ENCODE measurements around the gene KANK2.
A peak's percentile ranks its signal among the peaks of the same experiment; 100 is the strongest.

- TF ChIP-seq TAF1 (IDR thresholded peaks at IDR 0.05; ENCODE audit: borderline replicate concordance, insufficient read depth, low read length) (peak; percentile 97), POLR2AphosphoS5 (IDR thresholded peaks at IDR 0.05; ENCODE audit: low read depth, low read length) (peak; percentile 92)
Observed at GRCh38 chr19:11155373-11156120, 41.8 kb downstream of the KANK2 start, which contains the start of gene SPC24.
